Hepatocyte (in vitro differentiated cells): Measurements from ENCODE around the gene TRIM17. TPM values are rescaled to one million over a fixed set of nuclear protein-coding genes. Genes with fewer than 3 reads are reported as not detected.
A peak's percentile ranks its signal among the peaks of the same experiment; 100 is the strongest.

Source experiments
- DNase-seq: peaks from one replicate; pipeline ENCODE4 v3.0.0-alpha.2; 2016; ENCODE audit warnings: low spot score
- H2AFZ ChIP-seq: fragments of 200-600 bp; sonication (generic); 2 replicates; pipeline ENCODE4 v1.6.0; 2016; ENCODE audit warnings: antibody characterized with exemption, mild to moderate bottlenecking
- H3K27ac ChIP-seq: fragments of 200-600 bp; sonication (generic); 2 replicates; pipeline ENCODE4 v1.5.1; 2016; ENCODE audit warnings: mild to moderate bottlenecking
- H3K27me3 ChIP-seq: fragments of 200-600 bp; sonication (generic); 2 replicates; pipeline ENCODE4 v1.6.1; 2016
- H3K36me3 ChIP-seq: fragments of 200-600 bp; sonication (generic); replicated peaks from 2 replicates; pipeline ENCODE4 v1.5.1; 2016; ENCODE audit warnings: low read depth; ENCODE audit not compliant: insufficient read depth
- H3K4me1 ChIP-seq: fragments of 200-600 bp; sonication (generic); 2 replicates; pipeline ENCODE4 v1.5.1; 2016; ENCODE audit warnings: mild to moderate bottlenecking, moderate library complexity; ENCODE audit not compliant: insufficient read depth
- H3K4me2 ChIP-seq: fragments of 200-600 bp; sonication (generic); 2 replicates; pipeline ENCODE4 v1.6.0; 2016
- H3K4me3 ChIP-seq: fragments of 200-600 bp; sonication (generic); 2 replicates; pipeline ENCODE4 v1.5.1; 2016; ENCODE audit warnings: mild to moderate bottlenecking
- H3K79me2 ChIP-seq: fragments of 200-600 bp; sonication (generic); 2 replicates; pipeline ENCODE4 v1.6.0; 2017; ENCODE audit warnings: mild to moderate bottlenecking
- H3K9me2 ChIP-seq: fragments of 200-600 bp; sonication (generic); replicated peaks from 2 replicates; pipeline ENCODE4 v1.6.0; 2017; ENCODE audit warnings: mild to moderate bottlenecking; ENCODE audit not compliant: insufficient read depth
- H3K9me3 ChIP-seq: fragments of 200-600 bp; sonication (generic); 2 replicates; pipeline ENCODE4 v1.5.1; 2016; ENCODE audit warnings: low read depth, mild to moderate bottlenecking
- H4K20me1 ChIP-seq: fragments of 200-600 bp; sonication (generic); 2 replicates; pipeline ENCODE4 v1.6.0; 2016; ENCODE audit warnings: mild to moderate bottlenecking; ENCODE audit not compliant: insufficient read depth, poor library complexity, severe bottlenecking
- EZH2 ChIP-seq: fragments of 200-600 bp; sonication (generic); IDR thresholded peaks from 2 replicates; pipeline ENCODE4 v1.6.1; 2016; ENCODE audit warnings: antibody characterized with exemption, mild to moderate bottlenecking, borderline replicate concordance
- EZH2phosphoT487 ChIP-seq: fragments of 200-600 bp; sonication (generic); IDR thresholded peaks from one replicate; pipeline ENCODE4 v1.6.1; 2018; ENCODE audit warnings: antibody characterized with exemption, mild to moderate bottlenecking, low read depth, moderate library complexity; ENCODE audit not compliant: unreplicated experiment, severe bottlenecking
- WGBS: methylation state at CpG from one replicate; pipeline ENCODE4 v1.1.6; 2016; ENCODE audit warnings: low lambda C conversion rate; ENCODE audit errors: missing lambda C conversion rate; 5-methylcytosine and 5-hydroxymethylcytosine counted together
- polyA plus RNA-seq: library from polyadenylated mRNA; unstranded; fragments of >200 nt; fragmentation: Nextera tagmentation; extraction: Ambion mirVana; gene quantifications from 2 replicates; pipeline ENCODE4 v1.2.1, GENCODE V29; 2016
- total RNA-seq: library from RNA; depleted of rRNA; stranded (reverse); fragments of >200 nt; gene quantifications from 2 replicates; pipeline ENCODE4 v1.2.3, GENCODE V29; 2014
- TF ChIP-seq, protein P1 (sequence below): fragments of 200-600 bp; sonication (generic); IDR thresholded peaks from 2 replicates; pipeline ENCODE4 v1.5.1; 2016; ENCODE audit warnings: antibody characterized with exemption, mild to moderate bottlenecking; ENCODE audit not compliant: poor library complexity

Gene TRIM17
- total and polyA plus RNA-seq, 2 experiments from 2014 or later = 2.4 to 7.3 TPM

GRCh38 chr1:228405979-228406228, 10.8 kb downstream of the TRIM17 start:
- H2AFZ ChIP-seq = no peak overlapping the region
- H3K9me3 ChIP-seq = no peaks in the 10 kb centered on the region
- no CpG with 5 or more reads among the region's 21 CpGs for WGBS
- H4K20me1 ChIP-seq = peaks cover 37% of the 10 kb centered on the region
- peak overlapping the region; percentile 99 for H3K4me2 ChIP-seq
- peaks cover 18% of the 10 kb centered on the region for H3K4me1 ChIP-seq
- peak overlapping the region; percentile 81 for H3K27ac ChIP-seq
- no peaks in the 10 kb centered on the region for H3K36me3 ChIP-seq
- no peaks in the 10 kb centered on the region for H3K9me2 ChIP-seq
- peaks cover 65% of the 10 kb centered on the region for H3K79me2 ChIP-seq
- TF ChIP-seq, protein P1, sequence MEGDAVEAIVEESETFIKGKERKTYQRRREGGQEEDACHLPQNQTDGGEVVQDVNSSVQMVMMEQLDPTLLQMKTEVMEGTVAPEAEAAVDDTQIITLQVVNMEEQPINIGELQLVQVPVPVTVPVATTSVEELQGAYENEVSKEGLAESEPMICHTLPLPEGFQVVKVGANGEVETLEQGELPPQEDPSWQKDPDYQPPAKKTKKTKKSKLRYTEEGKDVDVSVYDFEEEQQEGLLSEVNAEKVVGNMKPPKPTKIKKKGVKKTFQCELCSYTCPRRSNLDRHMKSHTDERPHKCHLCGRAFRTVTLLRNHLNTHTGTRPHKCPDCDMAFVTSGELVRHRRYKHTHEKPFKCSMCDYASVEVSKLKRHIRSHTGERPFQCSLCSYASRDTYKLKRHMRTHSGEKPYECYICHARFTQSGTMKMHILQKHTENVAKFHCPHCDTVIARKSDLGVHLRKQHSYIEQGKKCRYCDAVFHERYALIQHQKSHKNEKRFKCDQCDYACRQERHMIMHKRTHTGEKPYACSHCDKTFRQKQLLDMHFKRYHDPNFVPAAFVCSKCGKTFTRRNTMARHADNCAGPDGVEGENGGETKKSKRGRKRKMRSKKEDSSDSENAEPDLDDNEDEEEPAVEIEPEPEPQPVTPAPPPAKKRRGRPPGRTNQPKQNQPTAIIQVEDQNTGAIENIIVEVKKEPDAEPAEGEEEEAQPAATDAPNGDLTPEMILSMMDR = no peak
- H3K27me3 ChIP-seq = no peaks in the 10 kb centered on the region
- peak overlapping the region; percentile 65 for H3K4me3 ChIP-seq
- DNase-seq = no peak

GRCh38 chr1:228405200-228405978, 11.3 kb downstream of the TRIM17 start:
- H3K9me2 ChIP-seq = no peaks in the 10 kb centered on the region
- H3K36me3 ChIP-seq = no peaks in the 10 kb centered on the region
- peak overlapping the region; percentile 99 for H3K4me2 ChIP-seq
- H3K9me3 ChIP-seq = no peaks in the 10 kb centered on the region
- peaks cover 18% of the 10 kb centered on the region for H3K4me1 ChIP-seq
- H2AFZ ChIP-seq = no peak overlapping the region
- peak overlapping the region; percentile 65 for H3K4me3 ChIP-seq
- peaks cover 65% of the 10 kb centered on the region for H3K79me2 ChIP-seq
- no peak for TF ChIP-seq EZH2
- TF ChIP-seq, protein P1 = no peak
- no peak for TF ChIP-seq EZH2phosphoT487
- H3K27me3 ChIP-seq = no peaks in the 10 kb centered on the region
- WGBS = 10% methylated on average over 10 of the region's 11 CpGs
- no peak for DNase-seq
- peak overlapping the region; percentile 81 for H3K27ac ChIP-seq
- peaks cover 37% of the 10 kb centered on the region for H4K20me1 ChIP-seq

GRCh38 chr1:228404107-228404720, 12.4 kb downstream of the TRIM17 start:
- H3K27me3 ChIP-seq = no peaks in the 10 kb centered on the region
- H3K4me3 ChIP-seq = no peak overlapping the region
- H4K20me1 ChIP-seq = peaks cover 40% of the 10 kb centered on the region
- no peak overlapping the region for H2AFZ ChIP-seq
- no peaks in the 10 kb centered on the region for H3K9me2 ChIP-seq
- H3K4me2 ChIP-seq = peak overlapping the region; percentile 99
- peaks cover 65% of the 10 kb centered on the region for H3K79me2 ChIP-seq
- 91% methylated on average over 3 of the region's 3 CpGs for WGBS
- H3K36me3 ChIP-seq = no peaks in the 10 kb centered on the region
- H3K27ac ChIP-seq = no peak overlapping the region
- no peak for DNase-seq
- TF ChIP-seq EZH2phosphoT487 = no peak
- TF ChIP-seq, protein P1 = no peak
- no peak for TF ChIP-seq EZH2
- H3K4me1 ChIP-seq = peaks cover 18% of the 10 kb centered on the region
- H3K9me3 ChIP-seq = no peaks in the 10 kb centered on the region
